ENCODE measurements around the gene PPP1R9B.

PPP1R9B gene

DNA sequence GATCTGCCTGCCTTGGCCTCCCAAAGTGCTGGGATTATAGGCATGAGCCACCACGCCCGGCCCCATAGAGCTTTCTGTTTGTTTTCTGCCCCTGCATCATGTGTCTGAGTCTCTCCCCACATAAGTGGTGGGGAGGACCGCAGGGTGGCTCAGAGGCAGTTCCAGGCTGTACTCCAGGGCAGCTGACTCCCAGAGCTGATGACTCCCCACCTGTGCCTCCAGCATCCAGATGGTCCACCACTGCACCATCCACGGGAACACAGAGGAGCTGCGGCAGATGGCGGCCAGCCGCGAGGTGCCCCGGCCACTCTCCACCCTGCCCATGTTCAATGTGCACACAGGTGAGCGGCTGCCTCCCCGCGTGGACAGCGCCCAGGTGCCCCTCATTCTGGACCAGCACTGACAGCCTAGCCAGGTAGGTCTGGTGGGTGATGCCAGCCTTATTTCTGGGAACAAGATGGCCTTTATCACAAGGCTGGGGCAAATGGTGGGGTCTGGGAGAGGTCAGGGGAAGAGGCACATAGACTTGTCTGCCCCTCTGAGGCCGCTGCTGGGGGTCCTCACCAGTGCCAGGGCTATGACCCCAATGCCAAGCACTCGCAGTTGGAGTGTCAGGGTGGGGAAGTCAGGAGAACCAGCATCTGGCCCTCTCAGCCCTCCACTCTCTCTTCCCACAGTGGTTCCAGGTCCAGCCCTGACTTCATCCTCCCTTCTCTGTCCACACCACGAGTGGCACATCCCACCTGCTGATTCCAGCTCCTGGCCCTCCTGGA, 24.7 kb upstream of the PPP1R9B start:
- DNase-seq: no peak

DNA sequence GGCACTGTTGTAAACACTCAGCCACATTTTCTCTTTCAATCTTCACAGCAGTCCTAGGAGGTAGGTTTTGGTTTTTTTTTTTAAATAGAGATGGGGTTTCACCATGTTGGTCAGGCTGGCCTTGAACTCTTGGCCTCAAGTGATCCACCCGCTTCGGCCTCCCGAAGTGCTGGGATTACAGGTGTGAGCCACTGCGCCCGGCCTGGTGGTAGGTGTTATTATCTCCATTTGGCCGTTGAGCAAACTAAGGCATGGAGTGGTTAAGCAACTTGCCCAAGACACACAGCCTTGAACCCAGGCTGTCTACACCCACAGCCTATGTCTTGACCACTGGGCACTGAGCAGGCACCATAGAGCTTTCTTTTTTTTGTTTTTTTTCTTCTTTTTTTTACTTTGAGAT, 24.0 kb upstream of the PPP1R9B start:
- no peak for DNase-seq

DNA sequence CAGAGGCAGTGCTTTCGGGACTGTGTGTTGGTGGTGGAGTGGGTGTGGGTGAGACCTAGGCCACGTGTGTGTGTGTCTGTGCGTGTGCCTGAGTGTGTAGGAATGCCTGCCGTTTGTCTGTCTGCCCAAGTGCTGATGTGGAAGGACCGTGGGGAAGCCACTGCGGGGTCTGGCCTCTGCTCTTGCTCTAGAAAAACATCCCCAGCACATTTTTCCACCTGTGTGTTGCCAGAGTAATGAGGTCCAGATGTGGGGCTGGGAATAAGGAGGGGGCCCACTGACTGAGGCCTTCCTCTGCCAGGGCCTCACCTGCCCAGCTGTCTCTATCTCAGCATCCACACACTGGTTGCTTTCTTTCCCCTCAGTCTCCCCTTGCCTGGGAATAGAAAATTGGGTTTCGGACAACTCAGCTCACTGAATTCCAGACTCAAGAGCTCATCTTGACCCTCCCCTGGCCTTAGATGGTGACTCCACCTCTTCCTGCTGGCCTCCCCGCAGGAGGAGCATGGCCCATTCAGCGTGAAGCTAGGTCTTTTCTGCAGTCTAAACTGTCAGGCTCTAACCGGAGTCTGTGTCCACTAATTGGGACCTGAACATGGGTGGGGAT, 23.0 kb upstream of the PPP1R9B start:
- DNase-seq: no peak

DNA sequence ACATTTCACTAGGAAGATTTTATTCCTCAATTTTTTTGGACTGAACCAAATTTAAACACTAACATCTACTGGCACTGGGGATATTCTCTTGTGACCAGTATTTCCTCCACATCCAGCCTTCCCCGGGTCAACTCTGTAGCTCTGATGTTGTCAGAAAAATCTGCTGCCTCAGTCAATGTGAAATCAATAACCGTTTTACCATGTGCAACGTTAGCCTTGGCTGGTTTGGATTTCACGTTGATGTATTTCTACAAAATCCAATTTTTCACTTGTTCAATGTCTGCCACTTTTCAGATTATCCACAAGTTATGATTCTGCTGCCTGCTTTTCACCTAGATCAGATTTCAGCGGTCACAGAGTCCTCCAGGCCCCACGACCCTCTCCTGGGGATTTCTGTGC, 22.5 kb upstream of the PPP1R9B start:
- DNase-seq: no peak

DNA sequence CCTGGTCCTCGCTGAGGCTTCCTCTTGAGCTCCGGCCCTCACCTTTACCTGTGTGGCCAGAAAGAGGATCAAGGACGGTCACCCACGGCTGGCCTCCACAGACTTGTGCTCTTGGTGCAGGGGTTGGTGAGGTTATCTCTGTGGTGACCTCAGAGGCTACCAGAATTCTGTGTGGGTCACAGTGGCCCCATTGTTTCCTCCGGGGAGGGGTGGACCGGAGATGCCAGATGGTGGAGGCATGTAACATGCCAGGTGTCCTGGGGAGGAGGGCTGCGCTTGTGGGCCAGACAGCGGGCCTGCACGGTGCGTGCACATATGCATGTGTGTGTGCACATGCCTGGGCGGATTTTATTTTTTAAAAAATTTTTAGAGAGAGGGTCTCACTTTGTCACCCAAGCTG, 21.7 kb upstream of the PPP1R9B start:
- DNase-seq: no peak

DNA sequence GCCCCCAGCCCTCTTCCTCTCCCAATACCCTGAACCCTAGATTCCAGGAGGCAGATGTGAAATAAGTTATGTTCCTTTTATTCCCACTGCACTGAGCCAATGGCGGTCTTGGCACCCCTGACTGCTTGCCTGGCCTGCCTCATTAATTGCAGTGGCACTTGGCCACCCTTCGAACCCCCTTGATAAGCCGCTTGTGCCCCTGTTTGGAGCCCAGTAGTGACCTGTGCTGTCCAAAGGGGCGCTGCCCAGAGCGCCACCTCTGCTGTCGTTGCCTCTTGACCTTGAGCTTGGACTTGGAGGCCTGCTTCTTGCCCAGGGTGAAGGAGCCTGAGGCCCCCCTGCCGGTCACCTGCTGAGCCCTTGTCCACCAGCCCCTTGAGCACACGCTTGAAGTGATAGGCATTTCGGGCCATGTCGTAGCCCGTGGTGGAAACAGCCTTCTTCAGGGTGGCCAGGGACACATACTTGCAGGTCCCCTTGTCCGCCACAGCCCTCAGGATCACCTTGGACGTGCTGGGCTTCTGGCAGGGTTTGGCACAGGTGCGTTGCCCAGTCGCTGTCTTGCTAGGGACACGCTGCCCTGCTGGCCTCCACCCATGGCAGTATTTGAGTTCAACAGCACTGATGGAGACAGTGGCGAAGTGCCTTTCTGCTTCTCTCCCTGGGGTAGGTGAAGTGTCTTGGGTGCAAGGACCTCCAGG, 21.0 kb upstream of the PPP1R9B start:
- DNase-seq: no peak

DNA sequence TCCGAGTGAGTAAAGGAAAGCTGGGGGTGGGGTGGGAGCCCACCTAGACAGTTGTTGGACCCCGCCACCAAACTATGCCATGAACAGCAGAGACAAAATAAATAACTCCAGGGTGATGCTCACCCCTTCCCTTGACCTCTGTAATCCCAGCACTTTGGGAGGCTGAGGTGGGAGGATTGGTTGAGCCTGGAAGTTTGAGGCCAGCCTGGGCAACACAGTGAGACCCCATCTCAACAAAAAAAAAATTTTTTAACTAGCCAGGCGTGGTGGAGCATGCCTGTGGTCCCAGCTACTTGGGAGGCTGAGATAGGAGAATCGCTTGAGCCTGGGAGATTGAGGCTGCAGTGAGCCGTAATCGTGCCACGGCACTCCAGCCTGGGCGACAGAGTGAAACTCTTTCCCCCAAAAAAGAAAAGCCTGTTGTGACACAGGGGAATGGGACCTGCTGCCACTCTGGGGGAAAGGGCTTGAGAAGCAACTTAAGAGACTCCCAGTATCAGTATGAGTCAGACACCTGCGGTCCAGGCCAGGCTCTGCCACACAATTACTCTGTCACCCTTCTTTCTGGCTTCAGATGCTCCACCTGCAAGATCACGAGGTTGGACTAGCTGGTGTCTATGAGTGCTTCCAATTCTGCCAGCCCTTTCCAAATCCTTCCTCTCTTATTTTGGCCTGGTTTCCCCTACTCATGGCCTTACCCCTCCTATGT, 20.3 kb upstream of the PPP1R9B start:
- DNase-seq: no peak

DNA sequence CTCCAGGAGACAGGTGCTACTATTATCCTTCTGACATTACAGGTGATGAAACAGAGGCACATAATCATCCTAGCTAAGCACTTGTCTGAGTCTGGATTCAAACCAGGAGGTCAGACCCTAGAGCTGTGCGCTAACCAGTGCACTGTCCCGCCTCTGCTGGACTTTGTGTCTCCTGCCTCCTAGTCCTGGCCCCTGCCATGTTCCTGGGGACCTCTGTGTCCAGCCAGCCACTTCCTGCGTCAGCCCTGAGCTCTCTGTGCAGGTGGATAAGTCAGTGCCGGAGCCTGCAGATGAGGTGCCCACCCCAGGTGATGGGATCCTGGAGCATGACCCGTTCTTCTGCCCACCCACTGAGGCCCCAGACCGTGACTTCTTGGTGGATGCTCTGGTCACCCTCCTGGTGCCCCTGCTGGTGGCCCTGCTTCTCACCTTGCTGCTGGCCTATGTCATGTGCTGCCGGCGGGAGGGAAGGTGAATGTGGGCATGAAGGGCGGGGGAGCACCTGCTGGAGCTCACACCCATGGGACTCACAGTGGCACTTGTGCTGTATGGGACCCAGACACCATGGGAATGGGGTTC, 19.5 kb upstream of the PPP1R9B start:
- no peak for DNase-seq

DNA sequence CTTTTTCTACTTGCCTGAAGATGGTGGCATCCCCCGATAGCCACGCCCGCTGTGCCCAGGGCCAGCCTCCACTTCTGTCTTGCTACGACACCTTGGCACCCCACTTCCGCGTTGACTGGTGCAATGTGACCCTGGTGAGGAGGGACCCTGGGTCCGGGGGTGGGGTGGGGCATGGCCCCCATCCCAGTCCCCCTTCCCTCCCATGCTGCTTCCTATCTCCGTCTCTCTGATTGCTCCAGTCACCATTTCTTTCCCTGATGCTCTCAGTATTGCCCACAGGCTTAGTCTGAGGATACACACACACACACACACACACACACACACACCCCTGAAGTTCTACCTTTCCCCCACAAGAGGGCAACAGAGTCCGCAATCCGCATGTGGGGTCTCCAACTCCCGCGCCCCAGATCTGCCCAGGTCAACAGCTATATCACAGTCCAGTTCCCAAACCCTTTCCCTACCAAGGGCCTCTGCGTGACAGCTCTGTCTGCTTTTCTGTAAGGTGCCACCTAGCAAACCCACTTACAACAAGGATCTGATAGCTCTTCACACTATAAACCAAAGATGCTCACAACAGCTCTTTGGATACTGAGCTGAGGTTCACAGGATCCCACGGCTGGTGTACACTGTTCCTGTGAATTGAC, 18.8 kb upstream of the PPP1R9B start:
- peak in 24 of 58 donors; percentile 10 to 49 (median 25) for DNase-seq

DNA sequence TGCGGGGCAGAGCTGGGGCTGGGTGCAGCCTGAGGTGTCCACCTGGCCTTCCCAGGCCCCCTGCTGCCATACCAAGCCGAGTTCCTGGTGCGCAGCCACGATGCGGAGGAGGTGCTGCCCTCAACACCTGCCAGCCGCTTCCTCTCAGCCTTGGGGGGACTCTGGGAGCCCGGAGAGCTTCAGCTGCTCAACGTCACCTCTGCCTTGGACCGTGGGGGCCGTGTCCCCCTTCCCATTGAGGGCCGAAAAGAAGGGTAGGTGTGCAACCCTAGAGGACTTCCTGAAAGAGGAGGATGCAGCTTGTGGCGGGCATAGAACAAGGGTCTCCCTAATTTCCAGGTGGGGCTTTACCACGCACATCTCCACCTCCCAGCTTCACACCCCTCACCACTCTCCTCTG, 17.8 kb upstream of the PPP1R9B start:
- no peak for DNase-seq

DNA sequence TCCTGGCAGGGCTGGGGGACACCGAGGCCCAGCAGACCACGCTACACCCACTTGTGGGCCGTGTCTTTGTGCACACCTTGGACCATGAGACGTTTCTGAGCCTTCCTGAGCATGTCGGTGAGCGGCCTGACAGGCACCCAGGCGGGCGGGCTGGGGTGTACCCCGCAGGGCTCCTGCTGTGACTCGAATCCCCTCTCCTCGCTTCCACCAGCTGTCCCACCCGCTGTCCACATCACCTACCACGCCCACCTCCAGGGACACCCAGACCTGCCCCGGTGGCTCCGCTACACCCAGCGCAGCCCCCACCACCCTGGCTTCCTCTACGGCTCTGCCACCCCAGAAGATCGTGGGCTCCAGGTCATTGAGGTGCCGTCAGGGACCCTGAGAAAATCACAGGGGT, 16.9 kb upstream of the PPP1R9B start:
- DNase-seq: no peak

DNA sequence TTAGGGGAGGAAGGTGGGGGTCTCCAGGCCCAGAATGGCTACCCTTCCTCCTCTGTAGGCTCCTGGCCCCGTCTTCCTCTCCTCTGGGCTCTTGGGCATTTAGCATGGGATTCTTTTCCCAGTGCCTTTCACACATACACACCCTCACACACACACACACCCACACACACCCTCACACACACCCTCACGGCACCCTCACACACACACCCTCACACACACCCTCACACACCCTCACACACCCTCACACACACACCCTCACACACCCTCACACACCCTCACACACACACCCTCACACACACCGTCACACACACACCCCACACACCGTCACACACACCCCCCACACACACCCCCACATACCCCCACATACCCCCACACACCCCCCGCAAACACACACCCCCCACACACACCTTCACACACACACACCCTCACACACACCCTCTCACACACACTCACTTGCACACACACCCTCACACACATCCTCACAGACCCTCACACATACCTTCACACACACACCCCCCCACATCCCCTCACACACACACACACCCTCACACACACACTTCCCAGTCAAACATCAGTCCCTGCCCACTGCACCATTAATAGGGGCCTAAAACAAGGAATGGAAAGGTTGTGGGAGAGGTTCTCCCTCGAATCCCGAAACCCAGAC, 16.2 kb upstream of the PPP1R9B start:
- DNase-seq: no peak

DNA sequence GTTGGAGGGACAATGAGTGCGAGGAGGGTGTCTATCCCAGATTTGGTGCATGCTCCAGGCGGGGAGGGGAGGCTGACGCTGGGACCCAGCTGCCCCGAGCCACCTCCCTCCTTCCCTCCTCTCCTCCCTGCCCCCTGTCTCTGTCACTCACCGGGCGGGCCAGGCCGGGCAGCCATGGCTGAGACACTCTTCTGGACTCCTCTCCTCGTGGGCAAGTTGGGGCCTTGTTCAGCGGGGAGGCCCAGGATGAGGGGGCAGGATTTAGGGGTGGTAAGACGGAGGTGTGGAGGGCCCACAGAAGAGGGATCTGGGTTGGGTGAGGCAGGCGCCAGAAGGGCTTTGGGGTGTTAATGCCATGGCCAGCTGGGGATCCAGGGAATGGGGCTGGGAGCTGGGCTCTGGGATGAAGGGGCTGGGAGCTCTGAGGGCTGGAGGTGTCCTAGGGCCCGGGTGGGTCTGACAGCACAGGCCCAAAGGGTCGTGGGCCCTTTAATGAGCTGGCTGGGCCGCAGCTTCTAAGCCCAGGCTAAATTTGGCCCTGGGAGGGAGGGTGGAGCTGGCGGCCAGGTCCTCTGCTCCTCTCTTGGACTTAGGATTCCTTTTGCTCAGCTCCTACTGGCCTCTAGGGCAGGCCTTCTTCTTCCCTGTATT, 15.5 kb upstream of the PPP1R9B start, which contains the start of gene SGCA:
Gene SGCA, plus strand, starts transcription at position 139 of the 651 bp plus-strand sequence. Its CDS starts 36 bp downstream, at position 175.
- no peak for DNase-seq

DNA sequence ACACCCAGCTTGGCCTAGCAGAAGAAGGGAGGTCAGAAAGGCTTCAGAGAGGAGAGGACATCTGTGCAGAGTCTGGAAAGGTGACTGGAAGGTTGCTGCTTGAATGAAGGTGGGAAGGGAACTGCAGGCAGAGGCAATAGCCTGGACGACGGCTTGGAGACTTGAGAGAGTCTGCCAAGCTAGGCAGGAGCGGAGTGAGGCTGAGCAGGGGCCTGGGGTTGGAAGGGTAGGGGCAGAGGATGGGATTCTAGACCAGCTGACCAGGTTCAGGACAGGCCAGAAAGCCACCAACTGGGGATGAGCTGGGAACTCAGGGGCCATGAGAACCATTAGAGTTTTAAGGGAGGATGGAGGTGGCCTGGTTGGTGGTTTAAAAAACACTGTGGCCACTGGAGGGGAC, 15.0 kb upstream of the PPP1R9B start:
- DNase-seq: no peak

DNA sequence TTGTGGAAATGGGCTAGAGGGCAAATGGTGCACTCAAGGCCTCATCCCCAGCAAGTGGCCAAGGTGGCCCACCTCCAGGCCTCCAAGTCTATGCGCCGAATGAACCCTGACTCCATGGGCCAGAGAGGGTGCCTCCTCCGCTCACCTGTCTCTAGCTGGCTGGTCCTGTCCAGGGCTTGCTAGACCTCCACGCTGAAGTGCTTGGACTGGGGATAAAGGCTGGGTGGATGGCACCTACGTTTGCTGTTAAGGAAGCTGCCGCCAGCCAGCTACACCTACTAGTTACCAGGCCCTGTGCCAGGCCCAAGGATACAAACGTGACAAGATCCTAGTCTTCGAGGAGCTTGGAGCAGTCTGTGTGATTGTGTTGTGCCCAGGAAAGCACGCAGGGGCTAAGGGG, 14.6 kb upstream of the PPP1R9B start:
- DNase-seq: peak in 1 of 58 donors; percentile 10

DNA sequence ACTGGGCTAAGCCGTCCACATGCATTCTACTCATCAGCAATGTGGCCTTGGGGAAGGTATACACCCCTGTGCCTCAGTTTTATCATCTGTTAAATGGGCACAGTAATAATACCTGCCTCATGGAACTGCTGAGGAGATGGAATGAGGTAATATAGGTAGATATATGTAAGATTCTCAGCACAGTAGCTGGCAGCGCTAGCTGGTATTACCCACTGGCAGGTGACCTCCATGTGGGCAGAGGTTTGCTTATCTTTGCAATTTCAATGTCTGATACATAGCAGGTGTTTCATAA, 14.2 kb upstream of the PPP1R9B start:
- DNase-seq: no peak

DNA sequence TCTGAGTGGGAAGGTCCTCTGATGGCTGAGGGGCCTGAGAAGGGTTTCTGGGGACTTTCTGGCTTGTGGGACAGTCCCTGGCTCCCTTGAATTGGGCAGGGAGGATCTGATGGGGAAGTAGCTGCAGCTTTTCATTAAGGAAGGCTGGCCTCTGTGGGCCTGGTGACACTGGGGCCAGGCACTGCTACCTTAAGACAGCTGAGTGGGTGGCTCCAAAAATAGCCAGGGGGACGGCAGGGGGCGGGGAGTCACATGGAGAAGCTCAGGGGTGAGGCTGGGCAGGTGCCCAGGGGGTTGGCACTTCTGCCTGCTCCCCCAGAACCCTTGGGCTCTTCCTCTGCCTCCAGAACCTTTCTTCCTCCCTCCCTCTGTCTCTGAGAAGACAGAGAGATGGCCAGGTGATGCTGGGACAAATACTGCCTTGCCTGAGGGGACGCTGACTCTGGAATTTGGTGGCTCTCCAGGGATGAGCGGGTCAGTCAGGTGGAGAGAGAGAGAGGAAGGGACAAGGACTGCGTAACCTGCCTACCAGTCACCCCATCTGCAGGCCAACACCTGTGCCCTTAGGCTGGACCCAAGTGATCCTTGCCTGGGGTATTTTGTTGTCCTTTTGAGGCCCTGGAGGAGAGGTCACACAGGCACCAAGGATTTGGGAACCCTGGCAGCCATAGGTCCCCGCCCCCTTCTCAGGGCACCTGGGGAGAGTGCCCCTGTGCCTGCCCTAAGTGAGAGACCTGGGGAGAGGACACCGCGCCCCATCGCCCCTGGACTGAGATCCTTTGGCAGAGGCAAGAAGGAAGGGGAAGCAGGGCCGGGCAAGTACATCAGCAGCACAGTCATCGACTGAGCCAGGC, 13.6 kb upstream of the PPP1R9B start:
- DNase-seq: no peak

DNA sequence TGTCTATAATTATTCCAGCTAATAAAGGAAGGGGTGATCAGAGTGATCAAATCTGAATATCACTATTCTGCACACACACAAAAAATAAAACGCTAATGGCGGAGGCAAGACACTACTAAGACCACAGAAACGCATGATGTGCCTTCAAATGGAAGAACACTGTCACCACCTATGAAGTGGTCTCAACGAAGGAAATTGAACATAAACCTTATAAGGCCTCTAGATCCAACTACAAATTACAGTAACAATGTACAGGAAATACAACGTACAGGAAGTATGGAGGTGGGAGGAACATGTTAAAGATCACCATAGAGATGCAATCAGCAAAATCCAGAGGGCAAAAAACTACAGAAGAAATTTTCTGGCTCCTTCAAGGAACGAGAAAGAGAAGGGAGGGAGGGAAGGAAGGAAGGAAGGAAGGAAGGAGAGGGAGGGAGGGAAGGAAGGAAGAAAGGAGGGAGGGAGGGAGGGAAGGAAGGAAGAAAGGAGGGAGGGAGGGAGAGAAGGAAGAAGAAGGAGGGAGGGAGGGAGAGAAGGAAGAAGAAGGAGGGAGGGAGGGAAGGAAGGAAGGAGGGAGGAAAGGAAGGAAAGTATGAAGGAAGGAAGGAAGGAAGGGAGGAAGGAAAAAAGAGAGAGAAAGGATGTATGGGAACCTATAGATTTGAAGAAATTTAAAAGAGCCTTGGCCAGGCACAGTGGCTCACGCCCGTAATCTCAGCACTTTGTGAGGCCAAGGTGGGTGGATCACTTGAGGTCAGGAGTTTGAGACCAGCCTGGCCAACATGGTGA, 12.2 kb upstream of the PPP1R9B start:
- no peak for DNase-seq
